HepG2 (cell line): ENCODE measurements around the gene CA11. TPM values are rescaled to one million over a fixed set of nuclear protein-coding genes. Genes with fewer than 3 reads are reported as not detected.

Source experiments
- ATF7-NPFF ChIP-seq: sonication (generic); formaldehyde crosslinking; IDR thresholded peaks from 2 replicates; pipeline ENCODE4 v1.8.1; 2023; ENCODE audit warnings: mild to moderate bottlenecking, low read depth, missing genetic modification reagents, moderate library complexity
- FOXC1 ChIP-seq: sonication (generic); formaldehyde crosslinking; IDR thresholded peaks from 2 replicates; pipeline ENCODE4 v1.8.0; 2022; ENCODE audit warnings: mild to moderate bottlenecking, missing genetic modification reagents, borderline replicate concordance
- GATA4 ChIP-seq: sonication (generic); IDR thresholded peaks from 2 replicates; pipeline ENCODE4 v1.6.1; 2016; ENCODE audit warnings: antibody characterized with exemption, low read depth, borderline replicate concordance
- HDAC2 ChIP-seq: sonication (generic); formaldehyde crosslinking; IDR thresholded peaks from 2 replicates; pipeline ENCODE4 v1.4.0; 2020; ENCODE audit warnings: missing genetic modification reagents
- HNRNPUL1 ChIP-seq: fragments of 200-400 bp; formaldehyde crosslinking; IDR thresholded peaks from 2 replicates; pipeline ENCODE4 v1.6.1; 2017; ENCODE audit warnings: low read depth, mild to moderate bottlenecking, low read length, moderate library complexity
- KDM6A ChIP-seq: IDR thresholded peaks from 2 replicates; pipeline ENCODE4 v1.6.1; 2016; ENCODE audit warnings: low read depth
- KLF12 ChIP-seq: sonication (generic); formaldehyde crosslinking; IDR thresholded peaks from 2 replicates; pipeline ENCODE4 v1.4.0; 2020; ENCODE audit warnings: missing genetic modification reagents, borderline replicate concordance
- KLF16 ChIP-seq, 2 experiments: sonication (generic) in 1 of 2; formaldehyde crosslinking in 1 of 2; IDR thresholded peaks; 2 replicates each; pipeline versions ENCODE4 v1.6.1 to v1.8.0; 2016 to 2023; ENCODE audit warnings: missing genetic modification reagents in 2 of 2, missing compliant biosample characterization in 1 of 2
- MED8 ChIP-seq: sonication (generic); formaldehyde crosslinking; IDR thresholded peaks from 2 replicates; pipeline ENCODE4 v1.8.1; 2023; ENCODE audit warnings: mild to moderate bottlenecking, missing genetic modification reagents; ENCODE audit not compliant: insufficient replicate concordance
- PRDM10 ChIP-seq: sonication (generic); formaldehyde crosslinking; IDR thresholded peaks from 2 replicates; pipeline ENCODE4 v1.4.0; 2020; ENCODE audit warnings: low read depth, missing genetic modification reagents
- SNAPC5 ChIP-seq: sonication (generic); formaldehyde crosslinking; IDR thresholded peaks from 2 replicates; pipeline ENCODE4 v1.8.1; 2023; ENCODE audit warnings: mild to moderate bottlenecking, missing genetic modification reagents, borderline replicate concordance
- SP140L ChIP-seq: sonication (generic); formaldehyde crosslinking; IDR thresholded peaks from 2 replicates; pipeline ENCODE4 v1.4.0; 2020; ENCODE audit warnings: missing genetic modification reagents, borderline replicate concordance
- SRY ChIP-seq: sonication (generic); formaldehyde crosslinking; IDR thresholded peaks from 2 replicates; pipeline ENCODE4 v1.8.0; 2022; ENCODE audit warnings: mild to moderate bottlenecking, missing genetic modification reagents
- STAT6 ChIP-seq: sonication (generic); formaldehyde crosslinking; IDR thresholded peaks from 2 replicates; pipeline ENCODE4 v1.4.0; 2020; ENCODE audit warnings: missing genetic modification reagents, mild to moderate bottlenecking, borderline replicate concordance
- TRAFD1 ChIP-seq: sonication (generic); formaldehyde crosslinking; IDR thresholded peaks from 2 replicates; pipeline ENCODE4 v1.5.1; 2020; ENCODE audit warnings: missing genetic modification reagents, mild to moderate bottlenecking, borderline replicate concordance
- ZFP82 ChIP-seq: sonication (generic); formaldehyde crosslinking; IDR thresholded peaks from 2 replicates; pipeline ENCODE4 v1.5.1; 2020; ENCODE audit warnings: mild to moderate bottlenecking, missing genetic modification reagents, borderline replicate concordance
- ZKSCAN8 ChIP-seq: IDR thresholded peaks from 2 replicates; pipeline ENCODE4 v1.6.1; 2016; ENCODE audit warnings: borderline replicate concordance, missing genetic modification reagents, missing compliant biosample characterization
- ZNF557 ChIP-seq: sonication (generic); formaldehyde crosslinking; IDR thresholded peaks from 2 replicates; pipeline ENCODE4 v1.4.0; 2020; ENCODE audit warnings: missing genetic modification reagents
- ZNF569 ChIP-seq: sonication (generic); formaldehyde crosslinking; IDR thresholded peaks from 2 replicates; pipeline ENCODE4 v1.5.0; 2020; ENCODE audit warnings: mild to moderate bottlenecking, missing genetic modification reagents, moderate library complexity, borderline replicate concordance
- polyA plus RNA-seq, 8 experiments: library from polyadenylated mRNA; depleted of rRNA in 3 of 8; stranded (reverse) in 7 of 8; unstranded in 1 of 8; fragments of >200 nt; fragmentation: Illumina TruSeq in 4 of 8; extraction: Trizol in 4 of 8; gene quantifications; 2 replicates each; pipeline versions ENCODE4 v1.2.1 to v1.2.3, GENCODE V29; 2011 to 2016; ENCODE audit warnings: low read depth in 4 of 8, missing spikeins in 1 of 8, mixed read lengths in 1 of 8; ENCODE audit not compliant: insufficient read depth in 1 of 8
- total RNA-seq, 5 experiments: library from RNA; depleted of rRNA; stranded (reverse); fragments of >200 nt; fragmentation: Illumina TruSeq; extraction: Trizol; gene quantifications; 2 replicates each; pipeline ENCODE4 v1.2.3, GENCODE V29; 2016; ENCODE audit warnings: low read depth in 1 of 5

The CA11 gene
- total and polyA plus RNA-seq, 2 of the 13 experiments (the other 11 are each of a cell fraction or from before 2014, with no cell fraction given), result 0.41 to 0.58 TPM

- no peak for TF ChIP-seq ZKSCAN8 (CRISPR knock-in tag)
- TF ChIP-seq PRDM10, result peak; percentile 23; the same call in 1 of the 2 replicates
- peak; percentile 40 for TF ChIP-seq MED8 (CRISPR knock-in tag)
- TF ChIP-seq FOXC1, result no peak; the same call in 1 of the 2 replicates
- no peak for TF ChIP-seq ZNF557
- TF ChIP-seq SP140L (CRISPR knock-in tag), result no peak
- TF ChIP-seq TRAFD1 (CRISPR knock-in tag), result no peak
- TF ChIP-seq KLF12 (CRISPR knock-in tag), result peak; percentile 32; the same call in 1 of the 2 replicates
- peak; percentile 58; the same call in 1 of the 2 replicates for TF ChIP-seq HDAC2 (CRISPR knock-in tag)
- peak; percentile 96; the same call in 1 of the 2 replicates for TF ChIP-seq ATF7-NPFF
- TF ChIP-seq KLF16 (CRISPR knock-in tag; IDR thresholded peaks at IDR 0.05), result peak; percentile 63 to 89; a peak in 3 of 4 replicates
- peak; percentile 95 for TF ChIP-seq SRY (CRISPR knock-in tag)
- 0 out of 2 replicates have a peak, but pooled peaks have one; percentile 49 for TF ChIP-seq STAT6 (CRISPR knock-in tag)
- TF ChIP-seq GATA4, result no peak
- TF ChIP-seq HNRNPUL1, result no peak
- peak; percentile 88; the same call in 1 of the 2 replicates for TF ChIP-seq ZFP82 (CRISPR knock-in tag)
- peak; percentile 92; the same call in 1 of the 2 replicates for TF ChIP-seq SNAPC5
- TF ChIP-seq ZNF569 (CRISPR knock-in tag), result 0 out of 2 replicates have a peak, but pooled peaks have one; percentile 57
- peak; percentile 16; the same call in 1 of the 2 replicates for TF ChIP-seq KDM6A (CRISPR knock-in tag)
Measured at GRCh38 chr19:48637449-48637947, 8.5 kb downstream of the CA11 start (continued).
